HepG2 (cell line): Measurements from ENCODE around the gene WDR41. TPM values are rescaled to one million over a fixed set of nuclear protein-coding genes. Genes with fewer than 3 reads are reported as not detected.

Experiments used
- ARID4A ChIP-seq: sonication (generic); formaldehyde crosslinking; IDR thresholded peaks from 2 replicates; pipeline ENCODE4 v1.5.0; 2020; ENCODE audit warnings: mild to moderate bottlenecking, missing genetic modification reagents, borderline replicate concordance
- ATRX ChIP-seq: sonication (generic); formaldehyde crosslinking; IDR thresholded peaks from 2 replicates; pipeline ENCODE4 v1.4.0; 2020; ENCODE audit warnings: missing genetic modification reagents, borderline replicate concordance
- BCL6 ChIP-seq: IDR thresholded peaks from 2 replicates; pipeline ENCODE4 v1.6.1; 2016; ENCODE audit warnings: missing genetic modification reagents, missing compliant biosample characterization
- CEBPB ChIP-seq: IDR thresholded peaks from 2 replicates; pipeline ENCODE4 v1.6.1; 2011; ENCODE audit warnings: low read depth, low read length, improper control_type of control experiment, borderline replicate concordance
- HNF1B ChIP-seq: sonication (generic); formaldehyde crosslinking; IDR thresholded peaks from 2 replicates; pipeline ENCODE4 v1.5.1; 2020; ENCODE audit warnings: mild to moderate bottlenecking, moderate library complexity, missing genetic modification reagents
- KDM3A ChIP-seq: IDR thresholded peaks from 2 replicates; pipeline ENCODE4 v1.6.1; 2018; ENCODE audit warnings: low read depth, missing compliant biosample characterization
- MLX ChIP-seq: IDR thresholded peaks from 2 replicates; pipeline ENCODE4 v1.6.1; 2016
- NFRKB ChIP-seq: fragments of 450-650 bp; IDR thresholded peaks from 2 replicates; pipeline ENCODE4 v1.6.1; 2017
- PAXIP1 ChIP-seq: sonication (generic); formaldehyde crosslinking; conservative IDR thresholded peaks from 2 replicates; pipeline ENCODE4 v1.4.0; 2020; ENCODE audit warnings: mild to moderate bottlenecking, missing genetic modification reagents, moderate library complexity
- SMAD9 ChIP-seq: sonication (generic); formaldehyde crosslinking; IDR thresholded peaks from 2 replicates; pipeline ENCODE4 v1.5.1; 2020; ENCODE audit warnings: mild to moderate bottlenecking, missing genetic modification reagents
- STAT5B ChIP-seq: sonication (generic); formaldehyde crosslinking; IDR thresholded peaks from 2 replicates; pipeline ENCODE4 v1.4.0; 2020; ENCODE audit warnings: missing genetic modification reagents
- TBP ChIP-seq: sonication (generic); formaldehyde crosslinking; IDR thresholded peaks from 2 replicates; pipeline ENCODE4 v1.5.0; 2020; ENCODE audit warnings: missing genetic modification reagents
- TFE3 ChIP-seq: IDR thresholded peaks from 2 replicates; pipeline ENCODE4 v1.6.1; 2016
- TOPORS ChIP-seq: sonication (generic); formaldehyde crosslinking; IDR thresholded peaks from 2 replicates; pipeline ENCODE4 v1.8.0; 2023; ENCODE audit warnings: mild to moderate bottlenecking, missing genetic modification reagents
- TRIM22 ChIP-seq: fragments of 450-650 bp; IDR thresholded peaks from 2 replicates; pipeline ENCODE4 v1.6.1; 2017
- ZNF160 ChIP-seq: sonication (generic); formaldehyde crosslinking; IDR thresholded peaks from 2 replicates; pipeline ENCODE4 v1.8.0; 2022; ENCODE audit warnings: mild to moderate bottlenecking, inconsistent platforms, missing genetic modification reagents
- ZNF543 ChIP-seq: sonication (generic); formaldehyde crosslinking; IDR thresholded peaks from 2 replicates; pipeline ENCODE4 v1.4.0; 2020; ENCODE audit warnings: mild to moderate bottlenecking, missing genetic modification reagents
- polyA plus RNA-seq, 8 experiments: library from polyadenylated mRNA; depleted of rRNA in 3 of 8; stranded (reverse) in 7 of 8; unstranded in 1 of 8; fragments of >200 nt; fragmentation: Illumina TruSeq in 4 of 8; extraction: Trizol in 4 of 8; gene quantifications; 2 replicates each; pipeline versions ENCODE4 v1.2.1 to v1.2.3, GENCODE V29; 2011 to 2016; ENCODE audit warnings: low read depth in 4 of 8, missing spikeins in 1 of 8, mixed read lengths in 1 of 8; ENCODE audit not compliant: insufficient read depth in 1 of 8
- total RNA-seq, 5 experiments: library from RNA; depleted of rRNA; stranded (reverse); fragments of >200 nt; fragmentation: Illumina TruSeq; extraction: Trizol; gene quantifications; 2 replicates each; pipeline ENCODE4 v1.2.3, GENCODE V29; 2016; ENCODE audit warnings: low read depth in 1 of 5

Gene WDR41
- total and polyA plus RNA-seq, 2 of the 13 experiments (the other 11 are each of a cell fraction or from before 2014, with no cell fraction given): 18.9 to 39.3 TPM

GRCh38 chr5:77390795-77391194 is 101.3 kb downstream of the WDR41 start (continued):
- TF ChIP-seq TFE3 (CRISPR knock-in tag) (no peak), ZNF160 (CRISPR knock-in tag) (no peak), PAXIP1 (0 out of 2 replicates have a peak, but pooled peaks have one; percentile 15), SMAD9 (CRISPR knock-in tag) (no peak), CEBPB (peak; percentile 70), NFRKB (no peak), TRIM22 (no peak), KDM3A (CRISPR knock-in tag) (no peak), STAT5B (no peak), TBP (no peak), ATRX (no peak), HNF1B (no peak), MLX (CRISPR knock-in tag) (peak; percentile 76), TOPORS (CRISPR knock-in tag) (no peak), BCL6 (CRISPR knock-in tag) (no peak), ARID4A (CRISPR knock-in tag) (no peak), ZNF543 (CRISPR knock-in tag) (no peak)
